ENCODE results near the gene ETS1. TPM values are rescaled to one million over a fixed set of nuclear protein-coding genes. Genes with fewer than 3 reads are reported as not detected.

The ETS1 gene
- polyA plus RNA-seq, 1 donor (not counting 4 experiments of a cell fraction or from before 2014, with no cell fraction given) = 41.0 TPM

DNA sequence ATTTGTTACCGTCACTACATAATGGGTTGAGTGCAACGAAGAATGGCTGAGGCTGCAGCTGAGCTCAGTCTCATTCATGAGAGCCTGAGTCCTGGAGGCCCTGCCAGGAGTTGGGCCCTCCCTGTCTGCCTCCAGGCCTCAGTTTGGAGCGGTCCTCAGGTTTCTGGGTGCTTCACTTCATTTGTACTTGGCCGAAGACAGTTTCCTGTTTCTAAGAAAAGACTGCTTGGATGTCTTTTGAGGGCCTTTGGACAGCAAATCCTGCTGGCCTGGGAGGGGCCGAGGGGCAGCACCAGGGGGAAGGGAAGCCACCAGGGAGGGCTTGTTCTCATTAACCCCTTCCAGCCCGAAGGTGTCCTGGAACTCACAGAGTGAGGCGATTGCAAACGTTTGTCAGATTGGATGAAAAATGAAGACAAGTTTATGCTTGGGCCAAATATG is 163.1 kb downstream of the ETS1 start:
- Histone ChIP-seq H3K79me2 (ENCODE audit: control insufficient read depth, insufficient read depth, low read length) (no peaks in the 10 kb centered on the region), H3K27me3 (ENCODE audit: control insufficient read depth, extremely low read depth, insufficient read depth, low read length) (no peaks in the 10 kb centered on the region), H3K27ac (ENCODE audit: control insufficient read depth, insufficient read depth, low read length) (no peak overlapping the region), H3K9me3 (ENCODE audit: control insufficient read depth, low read depth, low read length) (no peaks in the 10 kb centered on the region), H3K36me3 (ENCODE audit: control insufficient read depth in 2 of 2, extremely low read depth in 1 of 2, insufficient read depth in 2 of 2, low read length in 2 of 2) (no peaks in the 10 kb centered on the region), H4K20me1 (ENCODE audit: control insufficient read depth, extremely low read depth, insufficient read depth, low read length) (no peaks in the 10 kb centered on the region), H3K4me3 (ENCODE audit: control insufficient read depth in 2 of 3, extremely low read depth in 1 of 3, insufficient read depth in 2 of 3, low read depth in 1 of 3, low read length in 3 of 3) (no peak overlapping the region), H3K9ac (ENCODE audit: control insufficient read depth, extremely low read depth, insufficient read depth, low read length) (no peak overlapping the region), H3K9me1 (ENCODE audit: control insufficient read depth, extremely low read depth, insufficient read depth, low read length) (no peaks in the 10 kb centered on the region), H2AFZ (ENCODE audit: control insufficient read depth, low read length) (no peak overlapping the region), H3K4me2 (ENCODE audit: control insufficient read depth, extremely low read depth, insufficient read depth, low read depth, low read length) (no peak overlapping the region), H3K4me1 (ENCODE audit: control insufficient read depth, extremely low read depth, insufficient read depth, low read length) (no peaks in the 10 kb centered on the region)
- dilution Hi-C loops (cut with MboI; ENCODE audit: extremely low pct_ligation_motif_present, low sequenced_read_pairs) = no loop called here
- FAIRE-seq = no peak
- no peak for DNase-seq (ENCODE audit: low read depth, low spot score)
- no peak for TF ChIP-seq EZH2 (IDR thresholded peaks at IDR 0.05; ENCODE audit: low read length)
- TF ChIP-seq, protein P1, sequence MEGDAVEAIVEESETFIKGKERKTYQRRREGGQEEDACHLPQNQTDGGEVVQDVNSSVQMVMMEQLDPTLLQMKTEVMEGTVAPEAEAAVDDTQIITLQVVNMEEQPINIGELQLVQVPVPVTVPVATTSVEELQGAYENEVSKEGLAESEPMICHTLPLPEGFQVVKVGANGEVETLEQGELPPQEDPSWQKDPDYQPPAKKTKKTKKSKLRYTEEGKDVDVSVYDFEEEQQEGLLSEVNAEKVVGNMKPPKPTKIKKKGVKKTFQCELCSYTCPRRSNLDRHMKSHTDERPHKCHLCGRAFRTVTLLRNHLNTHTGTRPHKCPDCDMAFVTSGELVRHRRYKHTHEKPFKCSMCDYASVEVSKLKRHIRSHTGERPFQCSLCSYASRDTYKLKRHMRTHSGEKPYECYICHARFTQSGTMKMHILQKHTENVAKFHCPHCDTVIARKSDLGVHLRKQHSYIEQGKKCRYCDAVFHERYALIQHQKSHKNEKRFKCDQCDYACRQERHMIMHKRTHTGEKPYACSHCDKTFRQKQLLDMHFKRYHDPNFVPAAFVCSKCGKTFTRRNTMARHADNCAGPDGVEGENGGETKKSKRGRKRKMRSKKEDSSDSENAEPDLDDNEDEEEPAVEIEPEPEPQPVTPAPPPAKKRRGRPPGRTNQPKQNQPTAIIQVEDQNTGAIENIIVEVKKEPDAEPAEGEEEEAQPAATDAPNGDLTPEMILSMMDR (optimal IDR thresholded peaks at IDR 0.05 in 1 of 3, IDR thresholded peaks at IDR 0.05 in 1 of 3, conservative IDR thresholded peaks at IDR 0.05 in 1 of 3; ENCODE audit: extremely low read depth in 1 of 3, insufficient read depth in 2 of 3, low read length in 3 of 3) = no peak

DNA sequence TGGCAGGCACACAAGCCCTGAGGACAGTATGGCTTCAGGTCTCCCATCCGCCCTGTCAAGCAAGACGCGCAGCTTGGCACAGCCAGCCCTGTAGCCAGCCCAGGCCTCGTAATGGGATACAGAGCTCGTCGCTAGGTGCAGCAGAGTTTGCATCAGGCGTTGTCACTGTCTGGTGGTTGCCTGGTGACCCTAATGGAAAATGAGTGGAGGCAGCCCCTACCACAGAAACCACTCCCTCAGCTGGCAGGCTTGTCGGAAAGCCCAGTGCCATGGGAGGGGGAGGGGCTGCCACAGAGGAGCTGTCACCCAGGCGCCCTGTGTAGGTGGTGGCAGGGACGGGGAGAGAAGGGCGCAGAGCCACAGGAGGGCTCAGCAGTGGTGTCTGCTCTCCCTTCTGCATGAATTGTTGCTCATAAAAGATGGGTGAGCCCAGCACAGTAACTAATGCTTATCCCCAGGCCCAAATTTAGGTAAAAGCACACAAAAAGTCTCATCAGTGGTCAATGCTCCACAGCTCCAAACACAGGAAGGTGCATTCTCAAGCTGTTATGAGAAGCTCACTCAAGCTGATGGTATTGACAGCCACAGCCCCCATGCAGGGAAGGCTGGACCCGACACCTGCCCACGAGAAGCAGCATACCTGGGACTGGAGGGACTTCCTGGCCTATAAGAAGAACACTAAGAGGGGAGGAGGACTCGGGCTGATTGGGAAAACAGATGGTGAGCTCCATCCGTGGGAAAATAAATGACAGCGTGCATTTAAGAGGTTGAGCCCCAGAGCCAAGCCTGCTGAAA is 164.6 kb downstream of the ETS1 start:
- Histone ChIP-seq H3K9me1 (ENCODE audit: control insufficient read depth, extremely low read depth, insufficient read depth, low read length) (no peaks in the 10 kb centered on the region), H3K4me1 (ENCODE audit: control insufficient read depth, extremely low read depth, insufficient read depth, low read length) (no peaks in the 10 kb centered on the region), H3K36me3 (ENCODE audit: control insufficient read depth in 2 of 2, extremely low read depth in 1 of 2, insufficient read depth in 2 of 2, low read length in 2 of 2) (no peaks in the 10 kb centered on the region), H3K27me3 (ENCODE audit: control insufficient read depth, extremely low read depth, insufficient read depth, low read length) (no peaks in the 10 kb centered on the region), H4K20me1 (ENCODE audit: control insufficient read depth, extremely low read depth, insufficient read depth, low read length) (no peaks in the 10 kb centered on the region), H3K4me2 (ENCODE audit: control insufficient read depth, extremely low read depth, insufficient read depth, low read depth, low read length) (no peak overlapping the region), H3K9me3 (ENCODE audit: control insufficient read depth, low read depth, low read length) (no peaks in the 10 kb centered on the region), H3K79me2 (ENCODE audit: control insufficient read depth, insufficient read depth, low read length) (no peaks in the 10 kb centered on the region), H3K27ac (ENCODE audit: control insufficient read depth, insufficient read depth, low read length) (no peak overlapping the region), H2AFZ (ENCODE audit: control insufficient read depth, low read length) (no peak overlapping the region), H3K4me3 (ENCODE audit: control insufficient read depth in 2 of 3, extremely low read depth in 1 of 3, insufficient read depth in 2 of 3, low read depth in 1 of 3, low read length in 3 of 3) (no peak overlapping the region), H3K9ac (ENCODE audit: control insufficient read depth, extremely low read depth, insufficient read depth, low read length) (no peak overlapping the region)
- dilution Hi-C loops (cut with MboI; ENCODE audit: extremely low pct_ligation_motif_present, low sequenced_read_pairs) = no loop called here
- FAIRE-seq (no peak), DNase-seq (ENCODE audit: low read depth, low spot score) (no peak)
- no peak for TF ChIP-seq EZH2 (IDR thresholded peaks at IDR 0.05; ENCODE audit: low read length)
- TF ChIP-seq, protein P1 (optimal IDR thresholded peaks at IDR 0.05 in 1 of 3, IDR thresholded peaks at IDR 0.05 in 1 of 3, conservative IDR thresholded peaks at IDR 0.05 in 1 of 3; ENCODE audit: extremely low read depth in 1 of 3, insufficient read depth in 2 of 3, low read length in 3 of 3) = no peak

Data from keratinocyte (primary cell).